ENCODE measurements around the gene CDADC1.
A peak's percentile ranks its signal among the peaks of the same experiment; 100 is the strongest.

The CDADC1 gene

DNA sequence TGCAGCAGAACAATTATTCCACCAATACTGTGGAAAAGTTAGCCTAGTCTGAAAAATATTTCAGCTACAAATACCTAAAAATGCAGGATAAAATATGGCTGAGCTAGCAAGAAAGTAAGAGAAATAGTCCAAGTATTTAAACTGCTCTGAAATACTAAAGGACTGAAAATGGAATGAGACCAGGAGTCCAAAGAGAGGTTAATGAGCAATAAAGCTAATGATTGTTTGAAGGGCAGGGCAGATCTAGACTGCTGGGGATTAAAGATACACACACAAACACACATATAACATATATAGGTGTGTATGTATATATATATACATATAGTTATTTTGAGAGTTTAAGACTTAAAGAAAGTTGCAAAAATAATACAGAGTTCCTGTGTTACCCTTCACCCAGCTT is 2.6 kb upstream of the CDADC1 start:
- H3K36me3 ChIP-seq (ENCODE audit: control insufficient read depth, insufficient read depth, low read length) = no peaks in the 10 kb centered on the region
- no peaks in the 10 kb centered on the region for H3K4me1 ChIP-seq (ENCODE audit: control insufficient read depth, insufficient read depth, low read length)
- no peaks in the 10 kb centered on the region for H3K27me3 ChIP-seq (ENCODE audit: control insufficient read depth, insufficient read depth, low read length)
- no peak overlapping the region for H3K4me3 ChIP-seq (ENCODE audit: low read length)
- H3K9me3 ChIP-seq (ENCODE audit: control insufficient read depth, low read length) = no peaks in the 10 kb centered on the region
- H3K9ac ChIP-seq (ENCODE audit: low read length) = no peak overlapping the region

DNA sequence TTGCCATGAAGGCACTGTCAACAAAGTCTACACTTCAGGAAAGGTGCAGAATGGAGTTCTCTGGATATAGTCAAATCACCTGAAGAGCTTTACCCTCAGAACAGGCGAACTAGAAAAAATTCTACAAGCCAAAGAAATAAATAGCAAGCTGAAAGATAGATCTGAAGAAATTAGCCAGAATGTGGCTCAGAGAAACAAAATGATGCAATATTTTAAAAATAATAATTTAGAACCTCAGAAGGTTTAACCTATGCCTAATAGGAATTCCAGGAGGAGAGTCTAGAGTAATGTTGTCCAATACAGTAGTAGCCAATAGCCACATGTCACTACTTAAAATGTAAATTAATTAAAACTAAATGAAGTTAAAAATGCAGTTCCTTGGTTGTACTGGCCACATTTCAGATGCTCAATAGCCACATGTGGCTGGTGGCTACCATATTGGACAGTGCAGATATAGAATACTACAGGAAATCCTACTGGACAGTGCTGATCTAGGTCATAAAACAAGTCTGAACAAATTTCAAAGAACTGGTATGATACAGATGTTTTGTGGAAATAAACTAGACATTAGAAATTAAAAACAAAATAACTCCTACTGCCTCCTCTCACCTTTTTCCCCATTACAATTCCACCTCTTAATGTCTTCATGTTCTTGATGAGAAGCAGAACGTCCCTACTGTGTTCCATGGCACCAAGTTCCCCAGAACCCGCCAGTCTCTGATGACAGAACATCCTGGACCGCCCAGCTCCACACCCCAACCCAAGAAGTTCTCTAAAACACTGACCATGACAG is 679 bp upstream of the CDADC1 start:
- peak overlapping the region; percentile 92 for H3K9ac ChIP-seq (ENCODE audit: low read length)
- no peaks in the 10 kb centered on the region for H3K27me3 ChIP-seq (ENCODE audit: control insufficient read depth, insufficient read depth, low read length)
- H3K4me1 ChIP-seq (ENCODE audit: control insufficient read depth, insufficient read depth, low read length) = no peaks in the 10 kb centered on the region
- H3K36me3 ChIP-seq (ENCODE audit: control insufficient read depth, insufficient read depth, low read length) = no peaks in the 10 kb centered on the region
- no peaks in the 10 kb centered on the region for H3K9me3 ChIP-seq (ENCODE audit: control insufficient read depth, low read length)
- H3K4me3 ChIP-seq (ENCODE audit: low read length) = peak overlapping the region; percentile 17

DNA sequence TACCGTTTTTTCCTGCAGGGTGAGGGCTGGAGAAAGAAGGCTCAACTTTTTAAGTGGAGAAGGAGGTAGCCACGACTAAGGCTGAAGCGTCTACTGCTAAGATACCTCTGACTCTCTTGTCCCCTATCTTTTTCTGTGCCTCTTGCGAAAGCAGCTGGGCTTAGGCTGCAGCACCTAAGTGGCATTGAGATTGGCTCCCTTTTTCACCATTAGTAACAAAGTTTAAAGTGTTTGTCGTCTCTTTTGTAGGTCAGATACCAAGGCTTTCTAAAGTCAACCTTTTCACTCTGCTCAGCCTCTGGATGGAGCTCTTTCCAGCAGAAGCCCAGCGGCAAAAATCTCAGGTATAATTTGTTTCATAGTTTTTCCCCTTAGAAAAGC is 887 bp downstream of the CDADC1 start:
- Histone ChIP-seq H3K36me3 (ENCODE audit: control insufficient read depth, insufficient read depth, low read length) (no peaks in the 10 kb centered on the region), H3K9me3 (ENCODE audit: control insufficient read depth, low read length) (no peaks in the 10 kb centered on the region), H3K9ac (ENCODE audit: low read length) (peak overlapping the region; percentile 92), H3K4me1 (ENCODE audit: control insufficient read depth, insufficient read depth, low read length) (no peaks in the 10 kb centered on the region), H3K4me3 (ENCODE audit: low read length) (peak overlapping the region; percentile 17), H3K27me3 (ENCODE audit: control insufficient read depth, insufficient read depth, low read length) (no peaks in the 10 kb centered on the region)

DNA sequence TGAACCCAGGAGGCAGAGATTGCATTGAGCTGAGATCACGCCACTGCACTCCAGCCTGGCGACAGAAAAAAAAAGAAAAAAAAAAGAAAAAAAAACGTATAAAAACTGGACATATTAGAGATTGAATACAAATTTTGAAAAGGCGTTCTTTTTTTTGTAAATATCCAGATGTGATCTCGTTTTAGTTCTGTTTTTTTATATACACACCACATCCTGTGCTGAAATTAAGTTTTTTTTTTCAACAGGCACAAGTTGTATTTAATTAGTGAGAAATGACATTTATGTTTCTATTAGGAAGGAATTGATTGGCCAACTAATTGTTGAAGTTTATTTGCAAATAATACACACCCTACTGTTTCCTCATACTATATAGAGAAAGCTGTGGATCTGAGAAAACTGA is 3.6 kb downstream of the CDADC1 start:
- Histone ChIP-seq H3K27me3 (ENCODE audit: control insufficient read depth, insufficient read depth, low read length) (no peaks in the 10 kb centered on the region), H3K4me3 (ENCODE audit: low read length) (no peak overlapping the region), H3K9me3 (ENCODE audit: control insufficient read depth, low read length) (no peaks in the 10 kb centered on the region), H3K9ac (ENCODE audit: low read length) (no peak overlapping the region), H3K36me3 (ENCODE audit: control insufficient read depth, insufficient read depth, low read length) (no peaks in the 10 kb centered on the region), H3K4me1 (ENCODE audit: control insufficient read depth, insufficient read depth, low read length) (no peaks in the 10 kb centered on the region)

DNA sequence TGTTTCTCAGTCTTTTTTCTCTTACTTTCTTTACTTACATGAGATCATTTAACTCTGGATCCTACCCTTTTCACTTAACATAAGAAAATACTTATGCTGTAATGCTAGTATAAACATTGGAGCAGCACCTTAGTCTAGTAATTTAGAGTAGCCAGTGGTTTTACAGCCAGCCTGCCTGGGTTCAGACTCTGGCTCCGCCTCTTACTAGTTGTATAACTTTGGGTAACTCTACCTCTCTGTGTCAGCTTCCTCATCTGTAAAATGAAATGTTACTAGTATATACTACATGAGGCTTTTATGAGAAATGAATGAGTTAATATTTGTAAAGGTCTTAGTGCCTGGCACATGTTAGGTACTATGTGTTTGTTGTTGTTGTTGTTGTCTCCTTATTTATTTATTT is 5.6 kb downstream of the CDADC1 start:
- H3K36me3 ChIP-seq (ENCODE audit: control insufficient read depth, insufficient read depth, low read length) = no peaks in the 10 kb centered on the region
- H3K27me3 ChIP-seq (ENCODE audit: control insufficient read depth, insufficient read depth, low read length) = no peaks in the 10 kb centered on the region
- no peak overlapping the region for H3K9ac ChIP-seq (ENCODE audit: low read length)
- H3K9me3 ChIP-seq (ENCODE audit: control insufficient read depth, low read length) = no peaks in the 10 kb centered on the region
- H3K4me3 ChIP-seq (ENCODE audit: low read length) = no peak overlapping the region
- no peaks in the 10 kb centered on the region for H3K4me1 ChIP-seq (ENCODE audit: control insufficient read depth, insufficient read depth, low read length)

DNA sequence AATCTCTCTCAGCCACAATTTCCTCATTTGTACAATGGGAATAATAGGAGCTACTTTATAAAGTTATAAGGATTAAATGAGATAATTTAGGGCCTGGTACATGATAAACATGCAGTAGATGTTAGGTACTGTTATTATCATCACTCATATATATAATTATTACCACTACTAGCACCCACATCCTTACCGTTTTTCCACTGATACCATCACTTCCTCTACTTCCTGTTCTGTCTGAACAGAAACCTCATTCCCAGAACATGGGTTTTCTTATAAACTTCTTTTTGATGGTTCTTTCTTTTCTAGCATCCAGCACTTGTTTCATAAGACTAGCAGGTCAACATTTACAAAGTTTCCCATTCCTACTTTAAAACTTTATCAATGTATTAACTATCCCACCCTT is 6.3 kb downstream of the CDADC1 start:
- Histone ChIP-seq H3K9me3 (ENCODE audit: control insufficient read depth, low read length) (no peaks in the 10 kb centered on the region), H3K4me1 (ENCODE audit: control insufficient read depth, insufficient read depth, low read length) (no peaks in the 10 kb centered on the region), H3K27me3 (ENCODE audit: control insufficient read depth, insufficient read depth, low read length) (no peaks in the 10 kb centered on the region), H3K4me3 (ENCODE audit: low read length) (no peak overlapping the region), H3K36me3 (ENCODE audit: control insufficient read depth, insufficient read depth, low read length) (no peaks in the 10 kb centered on the region), H3K9ac (ENCODE audit: low read length) (no peak overlapping the region)

DNA sequence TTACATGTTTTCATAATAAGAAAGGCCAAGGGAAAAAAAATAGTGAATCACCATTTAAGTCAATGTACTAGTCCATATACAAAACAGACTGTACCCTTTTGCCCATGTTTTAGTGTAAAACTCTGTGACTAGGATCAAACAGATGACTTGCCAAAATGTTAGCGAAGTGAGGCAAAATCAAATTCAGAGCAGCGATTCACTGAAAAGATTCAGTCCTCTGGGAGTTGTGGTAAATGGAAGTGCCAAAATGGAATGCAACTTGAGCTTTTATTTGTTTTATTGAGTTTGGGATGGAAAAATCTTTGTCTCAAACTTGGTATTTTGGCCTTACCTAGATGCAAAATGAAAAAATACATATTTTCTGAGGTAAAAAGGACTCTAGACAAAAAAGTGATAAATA is 9.1 kb downstream of the CDADC1 start:
- Histone ChIP-seq H3K9ac (ENCODE audit: low read length) (no peak overlapping the region), H3K27me3 (ENCODE audit: control insufficient read depth, insufficient read depth, low read length) (no peaks in the 10 kb centered on the region), H3K9me3 (ENCODE audit: control insufficient read depth, low read length) (no peaks in the 10 kb centered on the region), H3K4me1 (ENCODE audit: control insufficient read depth, insufficient read depth, low read length) (no peaks in the 10 kb centered on the region), H3K4me3 (ENCODE audit: low read length) (no peak overlapping the region), H3K36me3 (ENCODE audit: control insufficient read depth, insufficient read depth, low read length) (no peaks in the 10 kb centered on the region)

DNA sequence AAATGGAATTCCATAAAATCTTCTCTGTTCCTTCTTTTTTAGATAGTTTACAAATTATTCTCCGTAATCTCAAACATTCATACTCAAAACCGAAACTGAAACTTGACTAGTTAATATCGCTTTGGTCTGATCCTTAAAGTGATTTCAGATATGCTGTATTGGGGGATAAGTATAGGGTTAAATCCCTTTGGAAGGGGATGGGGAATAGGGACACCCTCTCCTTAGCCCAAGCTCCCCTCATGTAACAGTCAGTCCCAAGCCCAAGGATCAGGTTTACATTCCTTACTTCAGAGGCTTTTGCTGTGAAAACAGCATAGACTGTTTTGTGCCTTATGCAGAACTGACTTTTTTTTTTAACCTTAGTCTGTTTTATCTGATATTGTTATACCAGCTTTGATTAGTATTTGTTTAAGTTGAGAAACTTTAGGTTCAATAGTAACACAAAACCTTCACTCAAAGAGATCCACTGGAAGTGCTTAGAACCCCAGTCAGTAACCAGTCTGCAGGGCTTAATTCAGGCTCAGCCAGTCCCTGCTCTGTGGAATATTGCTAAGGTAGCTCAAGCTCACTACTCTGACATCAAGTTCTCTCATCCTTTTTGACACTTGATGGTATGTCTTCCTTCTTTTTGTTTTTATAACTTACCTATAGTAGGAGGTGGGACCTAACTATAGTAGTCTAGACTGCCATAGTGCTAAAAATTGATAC is 10.5 kb downstream of the CDADC1 start:
- Histone ChIP-seq H3K27me3 (ENCODE audit: control insufficient read depth, insufficient read depth, low read length) (no peaks in the 10 kb centered on the region), H3K9ac (ENCODE audit: low read length) (no peak overlapping the region), H3K4me3 (ENCODE audit: low read length) (no peak overlapping the region), H3K36me3 (ENCODE audit: control insufficient read depth, insufficient read depth, low read length) (no peaks in the 10 kb centered on the region), H3K4me1 (ENCODE audit: control insufficient read depth, insufficient read depth, low read length) (no peaks in the 10 kb centered on the region), H3K9me3 (ENCODE audit: control insufficient read depth, low read length) (no peaks in the 10 kb centered on the region)

DNA sequence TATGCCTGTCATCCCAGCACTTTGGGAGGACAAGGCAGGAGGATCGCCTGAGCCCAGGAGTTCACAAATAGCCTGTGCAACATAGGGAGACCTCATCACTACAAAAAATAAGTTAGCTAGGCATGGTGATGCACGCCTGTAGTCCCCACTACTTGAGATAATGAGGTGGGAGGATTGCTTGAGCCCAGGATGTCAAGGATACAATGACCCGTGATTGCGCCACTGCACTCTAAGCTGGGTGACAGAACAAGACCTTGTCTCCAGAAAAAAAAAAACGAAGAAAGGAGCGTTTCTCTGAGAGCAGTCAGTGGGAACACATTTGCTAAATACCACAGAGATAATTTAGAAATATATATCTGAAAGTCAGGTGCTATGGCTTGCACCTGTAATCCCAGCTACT is 11.9 kb downstream of the CDADC1 start:
- H3K4me3 ChIP-seq (ENCODE audit: low read length) = no peak overlapping the region
- H3K9ac ChIP-seq (ENCODE audit: low read length) = no peak overlapping the region
- no peaks in the 10 kb centered on the region for H3K4me1 ChIP-seq (ENCODE audit: control insufficient read depth, insufficient read depth, low read length)
- no peaks in the 10 kb centered on the region for H3K9me3 ChIP-seq (ENCODE audit: control insufficient read depth, low read length)
- H3K36me3 ChIP-seq (ENCODE audit: control insufficient read depth, insufficient read depth, low read length) = no peaks in the 10 kb centered on the region
- H3K27me3 ChIP-seq (ENCODE audit: control insufficient read depth, insufficient read depth, low read length) = no peaks in the 10 kb centered on the region

DNA sequence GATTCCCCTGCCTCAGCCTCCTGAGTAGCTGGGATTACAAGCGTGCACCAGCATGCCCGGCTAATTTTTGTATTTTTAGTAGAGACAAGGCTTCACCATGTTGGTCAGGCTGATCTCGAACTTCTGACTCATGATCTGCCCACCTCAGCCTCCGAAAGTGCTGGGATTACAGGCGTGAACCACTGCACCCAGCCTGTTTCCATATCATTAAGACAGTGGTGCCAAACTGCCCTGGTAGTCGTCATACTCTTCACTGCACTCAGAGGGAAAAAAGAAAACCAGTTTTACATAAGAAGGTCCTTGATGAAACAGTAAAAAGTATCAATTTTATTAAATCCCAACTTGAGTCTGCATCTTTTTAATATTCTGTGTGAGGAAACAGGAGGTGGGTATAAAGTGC is 14.9 kb downstream of the CDADC1 start:
- no peaks in the 10 kb centered on the region for H3K36me3 ChIP-seq (ENCODE audit: control insufficient read depth, insufficient read depth, low read length)
- no peak overlapping the region for H3K4me3 ChIP-seq (ENCODE audit: low read length)
- no peaks in the 10 kb centered on the region for H3K9me3 ChIP-seq (ENCODE audit: control insufficient read depth, low read length)
- no peaks in the 10 kb centered on the region for H3K27me3 ChIP-seq (ENCODE audit: control insufficient read depth, insufficient read depth, low read length)
- H3K9ac ChIP-seq (ENCODE audit: low read length) = no peak overlapping the region
- H3K4me1 ChIP-seq (ENCODE audit: control insufficient read depth, insufficient read depth, low read length) = no peaks in the 10 kb centered on the region

DNA sequence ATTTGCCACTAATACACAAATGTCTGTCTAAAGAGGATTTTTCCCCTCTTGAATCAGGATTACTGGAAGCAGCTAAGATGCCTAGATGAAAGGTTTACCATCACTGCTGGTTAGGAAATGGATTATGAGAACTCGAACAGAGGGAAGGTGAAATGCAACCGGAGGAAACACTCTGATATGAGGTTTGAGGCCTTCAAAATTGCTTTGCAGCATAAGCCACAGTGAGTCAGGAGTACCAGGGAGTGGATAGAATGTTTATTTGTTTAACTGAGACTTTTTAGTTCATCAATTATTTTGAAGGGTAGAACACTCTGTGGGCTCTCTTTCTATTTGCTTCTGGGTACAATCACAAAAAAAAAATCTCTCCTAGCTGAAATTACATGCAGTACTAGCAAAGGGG is 18.1 kb downstream of the CDADC1 start:
- H3K27me3 ChIP-seq (ENCODE audit: control insufficient read depth, insufficient read depth, low read length) = no peaks in the 10 kb centered on the region
- H3K4me1 ChIP-seq (ENCODE audit: control insufficient read depth, insufficient read depth, low read length) = no peaks in the 10 kb centered on the region
- H3K4me3 ChIP-seq (ENCODE audit: low read length) = no peak overlapping the region
- H3K9ac ChIP-seq (ENCODE audit: low read length) = no peak overlapping the region
- no peaks in the 10 kb centered on the region for H3K36me3 ChIP-seq (ENCODE audit: control insufficient read depth, insufficient read depth, low read length)
- H3K9me3 ChIP-seq (ENCODE audit: control insufficient read depth, low read length) = no peaks in the 10 kb centered on the region

DNA sequence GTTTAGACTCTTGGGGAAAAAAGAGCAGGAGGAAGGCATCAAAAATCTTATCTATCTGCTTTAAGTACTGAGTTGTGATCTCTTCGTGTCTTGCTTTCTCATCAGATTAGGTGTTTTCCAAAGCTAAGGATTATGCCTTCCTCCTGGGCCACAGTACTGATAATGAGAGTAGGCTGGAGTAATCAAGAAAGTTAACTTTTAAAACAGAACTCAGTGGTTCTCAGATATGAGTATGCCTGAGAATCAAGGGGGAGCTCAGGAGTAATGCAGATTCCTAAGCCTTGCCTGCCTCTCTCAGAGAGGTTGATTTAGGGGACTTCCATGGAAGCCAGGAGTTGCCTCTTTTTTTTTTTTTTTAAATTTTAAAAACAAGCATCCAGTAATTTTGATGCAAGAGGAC is 23.5 kb downstream of the CDADC1 start:
- Histone ChIP-seq H3K4me1 (ENCODE audit: control insufficient read depth, insufficient read depth, low read length) (no peaks in the 10 kb centered on the region), H3K9ac (ENCODE audit: low read length) (no peak overlapping the region), H3K36me3 (ENCODE audit: control insufficient read depth, insufficient read depth, low read length) (no peaks in the 10 kb centered on the region), H3K27me3 (ENCODE audit: control insufficient read depth, insufficient read depth, low read length) (no peaks in the 10 kb centered on the region), H3K4me3 (ENCODE audit: low read length) (no peak overlapping the region), H3K9me3 (ENCODE audit: control insufficient read depth, low read length) (no peaks in the 10 kb centered on the region)

Measured in mucosa of stomach (tissue), 1 donor.